ENCODE measurements around the gene HBA2. TPM values are rescaled to one million over a fixed set of nuclear protein-coding genes. Genes with fewer than 3 reads are reported as not detected.
"Not testable (repeated sequence)": the region's sequence is repeated elsewhere in the genome, so short reads cannot be mapped to it uniquely, and the experiment has no call there.

The HBA2 gene
- total RNA-seq (2014; rRNA removed; shearing (Covaris generic)) = not detected in 2 replicates

DNA sequence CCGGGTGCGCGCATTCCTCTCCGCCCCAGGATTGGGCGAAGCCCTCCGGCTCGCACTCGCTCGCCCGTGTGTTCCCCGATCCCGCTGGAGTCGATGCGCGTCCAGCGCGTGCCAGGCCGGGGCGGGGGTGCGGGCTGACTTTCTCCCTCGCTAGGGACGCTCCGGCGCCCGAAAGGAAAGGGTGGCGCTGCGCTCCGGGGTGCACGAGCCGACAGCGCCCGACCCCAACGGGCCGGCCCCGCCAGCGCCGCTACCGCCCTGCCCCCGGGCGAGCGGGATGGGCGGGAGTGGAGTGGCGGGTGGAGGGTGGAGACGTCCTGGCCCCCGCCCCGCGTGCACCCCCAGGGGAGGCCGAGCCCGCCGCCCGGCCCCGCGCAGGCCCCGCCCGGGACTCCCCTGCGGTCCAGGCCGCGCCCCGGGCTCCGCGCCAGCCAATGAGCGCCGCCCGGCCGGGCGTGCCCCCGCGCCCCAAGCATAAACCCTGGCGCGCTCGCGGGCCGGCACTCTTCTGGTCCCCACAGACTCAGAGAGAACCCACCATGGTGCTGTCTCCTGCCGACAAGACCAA, at the start of gene HBA2:
Gene HBA2, plus strand, starts transcription at position 503 of the 568 bp plus-strand sequence. Its CDS starts 37 bp downstream, at position 540.
- in situ Hi-C loops (cut with HindIII; ENCODE audit: low sequenced_read_pairs); DNase-seq (ENCODE audit: low spot score): not testable (repeated sequence)

DNA sequence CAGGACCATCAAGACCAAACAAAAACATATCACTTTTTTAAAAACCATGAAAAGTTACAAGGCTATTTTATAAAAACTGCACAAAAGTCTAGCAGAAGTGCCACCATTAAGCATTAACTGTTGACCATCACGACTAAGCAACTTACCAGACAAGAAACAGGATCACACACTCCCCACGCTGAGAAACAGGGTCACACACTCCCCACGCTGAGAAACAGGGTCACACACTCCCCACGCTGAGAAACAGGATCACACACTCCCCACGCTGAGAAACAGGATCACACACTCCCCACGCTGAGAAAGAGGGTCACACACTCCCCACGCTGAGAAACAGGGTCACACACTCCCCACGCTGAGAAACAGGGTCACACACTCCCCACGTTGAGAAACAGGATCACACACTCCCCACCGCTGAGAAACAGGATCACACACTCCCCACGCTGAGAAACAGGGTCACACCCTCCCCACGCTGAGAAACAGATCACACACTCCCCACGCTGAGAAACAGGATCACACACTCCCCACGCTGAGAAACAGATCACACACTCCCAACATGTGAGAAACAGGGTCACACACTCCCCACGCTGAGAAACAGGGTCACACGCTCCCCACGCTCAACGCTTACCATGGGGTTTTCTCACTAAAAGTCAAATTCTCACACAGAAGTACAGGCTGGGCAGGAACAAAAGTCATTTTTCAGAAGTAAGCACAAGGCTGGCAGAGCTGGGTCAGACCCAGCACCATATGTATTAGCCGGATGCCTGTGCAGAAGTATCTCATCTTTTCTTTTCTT, 48.9 kb upstream of the HBA2 start:
- in situ Hi-C loops (cut with HindIII; ENCODE audit: low sequenced_read_pairs); DNase-seq (ENCODE audit: low spot score): not testable (repeated sequence)

DNA sequence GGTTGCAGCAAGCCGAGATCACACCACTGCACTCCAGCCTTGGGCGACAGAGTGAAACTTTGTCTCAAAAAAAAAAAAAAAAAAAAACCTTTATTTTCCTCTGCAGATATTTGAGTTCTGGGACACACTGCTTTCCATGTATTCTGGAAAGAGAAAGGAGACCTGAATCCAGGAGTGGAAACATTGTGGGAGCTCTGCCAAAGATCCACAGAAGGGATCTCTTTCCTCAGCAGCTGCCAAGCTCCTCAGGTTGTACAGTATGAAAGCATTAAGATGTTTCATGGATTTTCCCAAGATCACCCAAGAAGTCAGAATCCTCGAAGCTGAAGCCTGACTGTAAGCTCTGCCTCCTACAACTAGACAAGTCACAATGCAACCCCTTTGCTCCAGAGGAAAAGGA, 47.7 kb upstream of the HBA2 start:
- in situ Hi-C loops (cut with HindIII; ENCODE audit: low sequenced_read_pairs) = no loop called here
- no peak for DNase-seq (ENCODE audit: low spot score)

DNA sequence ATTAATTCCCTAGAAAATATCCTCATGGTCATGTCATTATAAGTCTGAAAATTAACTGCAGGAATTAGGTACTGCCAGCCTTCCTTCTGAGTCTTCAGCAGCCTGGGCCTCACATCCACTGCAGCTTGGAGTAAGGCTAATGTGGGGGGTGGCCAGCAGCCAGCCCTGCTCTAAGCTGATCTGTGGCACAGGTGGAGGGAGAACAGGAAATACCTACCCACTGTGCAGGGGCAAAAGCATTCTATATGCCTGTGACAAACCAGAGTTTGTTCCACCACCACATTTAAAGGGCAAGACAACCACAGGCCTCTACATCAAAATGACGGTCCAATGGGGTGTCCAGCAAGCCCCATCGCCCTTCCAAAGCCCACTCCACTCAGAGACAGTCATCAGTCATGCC, 43.6 kb upstream of the HBA2 start:
- in situ Hi-C loops (cut with HindIII; ENCODE audit: low sequenced_read_pairs) = no loop called here
- DNase-seq (ENCODE audit: low spot score) = no peak

DNA sequence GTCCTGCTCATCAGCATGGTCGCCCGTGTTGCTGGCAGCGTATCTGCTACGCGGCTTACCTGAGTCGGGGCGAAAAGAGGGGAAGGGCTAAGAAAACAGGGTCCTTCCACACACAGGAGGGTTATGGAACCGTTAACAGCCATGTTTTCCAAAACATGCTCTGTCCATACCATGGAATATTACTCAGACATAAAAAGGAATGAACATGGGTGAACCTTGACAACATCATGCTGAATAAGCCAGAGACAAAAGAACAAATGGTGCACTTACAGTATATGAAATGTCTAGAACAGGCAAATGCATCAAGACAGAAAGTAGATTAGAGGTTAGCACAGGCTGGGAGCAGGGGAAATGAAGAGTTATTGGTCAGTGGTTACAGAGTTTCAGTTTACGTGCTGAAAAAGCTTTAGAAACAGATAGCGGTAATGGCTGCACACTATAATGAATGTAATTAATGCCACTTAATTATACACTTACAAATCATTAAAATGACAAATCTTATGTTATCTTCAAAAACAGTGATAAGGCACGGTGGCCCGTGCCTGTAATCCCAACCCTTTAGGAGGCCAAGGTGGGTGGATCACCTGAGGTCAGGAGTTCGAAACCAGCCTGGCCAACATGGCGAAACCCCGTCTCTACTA, 42.0 kb upstream of the HBA2 start:
- in situ Hi-C loops (cut with HindIII; ENCODE audit: low sequenced_read_pairs) = no loop called here
- DNase-seq (ENCODE audit: low spot score) = no peak

DNA sequence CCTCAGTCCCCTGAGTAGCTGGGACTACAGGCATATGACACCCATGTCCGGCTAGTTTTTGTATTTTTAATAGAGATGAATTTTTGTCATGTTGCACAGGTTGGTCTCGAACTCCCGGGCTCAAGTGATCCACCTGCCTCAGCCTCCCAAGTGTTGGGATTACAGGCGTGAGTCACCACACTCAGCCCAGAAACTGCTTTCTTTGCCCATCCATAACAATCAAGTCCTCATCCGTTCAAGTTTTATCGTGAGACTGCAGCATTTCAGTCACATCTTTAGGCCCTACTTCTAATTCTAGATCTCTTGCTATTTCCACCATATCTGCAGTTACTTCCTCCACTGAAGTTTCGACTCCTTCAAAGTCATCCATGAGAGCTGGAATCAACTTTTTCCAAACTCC, 40.6 kb upstream of the HBA2 start:
- in situ Hi-C loops (cut with HindIII; ENCODE audit: low sequenced_read_pairs) = no loop called here
- DNase-seq (ENCODE audit: low spot score) = no peak

DNA sequence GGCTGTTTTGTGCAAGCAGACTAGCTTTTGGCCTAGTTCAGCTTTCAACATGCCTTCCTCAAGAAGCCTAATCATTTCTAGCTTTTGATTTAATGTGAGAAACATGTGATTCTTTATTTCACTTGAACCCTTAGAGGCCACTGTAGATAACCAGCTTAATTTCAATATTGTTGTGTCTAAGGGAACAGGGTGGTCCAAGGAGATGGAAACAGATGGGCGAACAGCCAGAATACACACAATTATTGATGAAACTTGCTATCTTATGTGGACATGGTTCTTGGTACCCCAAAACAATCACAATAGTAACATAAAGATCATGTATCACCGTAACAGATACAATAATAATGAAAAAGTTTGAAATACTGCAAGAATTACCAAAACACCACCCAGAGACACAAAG, 39.0 kb upstream of the HBA2 start:
- in situ Hi-C loops (cut with HindIII; ENCODE audit: low sequenced_read_pairs) = no loop called here
- DNase-seq (ENCODE audit: low spot score) = no peak

DNA sequence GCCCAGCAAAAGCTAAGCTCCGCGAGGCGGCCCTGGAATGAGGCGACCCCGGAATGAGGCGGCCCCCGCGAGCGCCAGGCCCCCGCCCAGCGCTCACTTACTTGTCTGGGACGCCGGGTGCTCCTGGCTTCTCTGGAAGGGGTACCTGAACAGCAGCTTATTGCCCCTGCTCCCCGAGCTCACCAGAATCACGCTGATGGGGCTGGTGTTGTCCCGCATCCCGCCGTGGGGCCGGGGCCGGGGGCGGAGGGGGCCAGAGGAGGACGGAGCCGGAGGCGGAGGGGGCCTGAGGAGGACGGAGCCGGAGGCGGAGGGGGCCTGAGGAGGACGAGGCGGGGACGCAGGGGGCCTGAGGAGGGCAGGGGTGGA, 34.6 kb upstream of the HBA2 start:
- DNase-seq (ENCODE audit: low spot score) = no peak
- in situ Hi-C loops (cut with HindIII; ENCODE audit: low sequenced_read_pairs) = no loop called here

DNA sequence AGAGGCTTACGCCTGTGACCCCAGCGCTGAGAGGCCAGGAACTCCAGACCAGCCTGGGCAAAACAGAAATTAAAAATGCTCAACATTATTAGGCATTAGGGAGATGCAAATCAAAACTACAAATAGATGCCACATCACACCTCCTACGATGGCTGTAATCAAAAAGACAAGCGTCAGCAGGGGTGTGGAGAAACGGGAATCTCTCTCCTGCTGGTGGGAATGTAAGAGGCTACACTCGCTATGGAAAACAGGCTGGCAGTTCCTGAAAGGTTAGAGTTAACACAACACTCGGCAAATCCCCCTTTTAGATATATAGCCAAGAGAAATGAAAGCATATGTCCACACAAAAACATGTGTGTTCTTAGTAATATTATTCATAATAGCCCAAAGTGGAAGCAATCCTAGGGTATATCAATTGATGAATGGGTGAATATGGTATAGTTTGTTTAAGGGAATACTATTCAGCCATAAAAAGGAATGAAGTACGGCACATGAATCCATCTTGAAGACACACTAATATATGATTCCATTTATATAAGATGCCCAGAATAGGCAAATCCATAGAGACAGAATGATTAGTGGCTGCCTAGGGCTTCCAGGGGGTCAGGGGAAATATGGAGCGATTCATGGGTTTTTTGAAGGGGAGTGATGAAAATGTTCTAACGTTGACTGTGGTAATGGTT, 32.4 kb upstream of the HBA2 start:
- no peak for DNase-seq (ENCODE audit: low spot score)
- in situ Hi-C loops (cut with HindIII; ENCODE audit: low sequenced_read_pairs) = no loop called here

DNA sequence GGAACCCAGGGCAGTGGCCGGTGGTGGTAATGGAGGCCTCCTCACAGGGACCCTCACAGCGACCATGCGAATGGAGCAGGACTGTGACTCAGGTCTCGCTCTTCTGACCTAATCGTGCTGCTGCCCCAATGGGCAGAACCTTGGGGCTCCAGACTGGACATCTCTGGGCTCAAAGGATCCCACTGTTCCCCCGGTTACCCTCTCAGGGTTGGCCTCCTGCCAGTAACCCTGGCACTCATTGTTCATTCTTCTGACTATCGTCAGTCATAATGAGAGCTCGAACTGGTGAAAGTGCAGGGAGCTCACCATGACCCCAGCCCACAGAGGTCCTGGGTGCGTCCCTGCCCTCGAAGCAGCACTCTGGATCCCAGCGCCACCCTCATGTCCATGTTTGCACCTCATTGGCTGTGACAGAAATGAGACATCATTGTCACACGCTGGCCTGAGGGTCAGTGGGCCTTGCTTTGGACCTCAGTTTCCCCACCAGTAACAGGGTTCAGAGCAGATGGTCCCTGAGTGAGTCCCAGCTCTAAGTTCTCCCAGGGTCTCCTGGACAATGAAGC, 30.2 kb upstream of the HBA2 start:
- in situ Hi-C loops (cut with HindIII; ENCODE audit: low sequenced_read_pairs) = no loop called here

DNA sequence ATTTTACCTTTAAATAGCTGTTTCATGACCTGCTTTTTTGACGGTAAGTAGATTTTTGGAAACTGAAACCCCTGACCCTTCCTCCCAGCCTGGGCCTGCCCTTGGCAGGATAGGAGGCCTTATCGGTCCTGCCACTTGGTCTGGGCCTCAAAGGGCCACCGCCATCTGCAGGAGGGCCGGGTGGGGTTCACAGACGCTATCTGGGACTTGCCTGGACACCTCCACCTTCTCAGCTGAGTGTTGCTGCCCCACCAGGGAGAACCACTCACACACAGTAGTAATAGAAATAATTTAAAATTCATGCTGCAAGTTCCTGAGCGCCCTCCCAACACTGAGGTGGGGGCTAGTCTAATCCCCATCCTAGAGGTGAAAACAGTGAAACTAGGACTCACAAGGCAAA, 29.6 kb upstream of the HBA2 start:
- in situ Hi-C loops (cut with HindIII; ENCODE audit: low sequenced_read_pairs) = no loop called here
- DNase-seq (ENCODE audit: low spot score) = no peak

More for the DNA sequence above, 30.2 kb upstream of the HBA2 start:
- DNase-seq (ENCODE audit: low spot score) = no peak

DNA sequence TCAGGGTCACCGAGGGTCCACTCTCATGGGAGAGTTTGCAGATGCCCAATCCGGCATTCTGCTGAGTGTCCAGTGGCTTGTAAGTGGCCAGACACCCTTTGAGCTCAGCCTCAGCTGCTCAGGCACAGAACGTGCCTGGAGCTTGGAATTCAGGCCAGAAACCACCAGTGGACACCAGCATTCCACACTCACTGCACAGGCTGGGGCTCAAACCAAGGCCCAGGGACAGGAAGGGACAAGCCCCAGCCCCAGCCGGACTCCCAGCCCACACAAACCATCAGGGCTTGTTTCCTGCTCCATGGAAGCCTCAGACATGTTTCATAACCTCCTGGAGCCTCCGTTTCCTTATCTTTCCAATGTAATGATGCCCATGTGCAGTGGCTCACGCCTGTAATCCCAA, 29.2 kb upstream of the HBA2 start:
- DNase-seq (ENCODE audit: low spot score) = no peak
- in situ Hi-C loops (cut with HindIII; ENCODE audit: low sequenced_read_pairs) = no loop called here

DNA sequence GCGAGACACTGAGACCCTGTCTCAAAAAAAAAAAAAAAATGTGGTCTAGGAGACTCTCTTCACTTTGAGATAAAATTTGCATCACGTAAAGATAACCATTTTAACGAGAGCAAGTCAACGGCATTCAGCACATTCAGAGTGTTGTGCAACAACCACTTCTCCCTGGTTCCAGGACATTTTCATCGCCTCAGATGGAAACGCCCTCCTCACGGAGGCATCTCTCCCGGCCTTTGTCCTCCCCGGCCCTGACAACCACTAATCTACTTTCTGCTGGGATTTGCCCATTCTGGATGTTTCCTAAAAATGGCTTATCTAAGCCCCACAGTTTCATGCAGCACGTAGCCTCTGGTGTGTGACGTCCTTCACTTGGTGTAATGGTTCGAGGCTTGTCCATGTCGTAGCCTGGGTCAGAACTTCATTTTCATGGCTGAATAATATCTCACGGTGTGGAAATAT, 27.9 kb upstream of the HBA2 start:
- in situ Hi-C loops (cut with HindIII; ENCODE audit: low sequenced_read_pairs) = no loop called here
- no peak for DNase-seq (ENCODE audit: low spot score)

DNA sequence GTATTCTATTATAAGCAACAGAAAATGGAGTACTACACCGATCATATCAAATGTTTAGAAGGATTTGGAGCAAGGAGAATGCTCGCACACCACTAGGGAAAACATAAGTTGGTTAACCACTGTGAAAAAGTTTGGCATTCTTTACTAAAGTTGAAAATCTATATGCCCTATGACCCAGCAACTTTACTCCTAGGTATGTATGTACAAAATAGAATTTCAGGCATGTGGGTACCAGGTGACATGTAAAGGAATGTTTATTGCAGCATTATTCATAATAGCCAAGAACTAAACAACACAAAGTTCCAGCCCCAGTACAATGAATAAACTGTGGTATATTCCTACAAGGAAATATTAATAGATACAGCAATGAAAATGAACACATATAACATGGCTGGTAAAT, 26.0 kb upstream of the HBA2 start:
- in situ Hi-C loops (cut with HindIII; ENCODE audit: low sequenced_read_pairs) = no loop called here
- DNase-seq (ENCODE audit: low spot score) = no peak

DNA sequence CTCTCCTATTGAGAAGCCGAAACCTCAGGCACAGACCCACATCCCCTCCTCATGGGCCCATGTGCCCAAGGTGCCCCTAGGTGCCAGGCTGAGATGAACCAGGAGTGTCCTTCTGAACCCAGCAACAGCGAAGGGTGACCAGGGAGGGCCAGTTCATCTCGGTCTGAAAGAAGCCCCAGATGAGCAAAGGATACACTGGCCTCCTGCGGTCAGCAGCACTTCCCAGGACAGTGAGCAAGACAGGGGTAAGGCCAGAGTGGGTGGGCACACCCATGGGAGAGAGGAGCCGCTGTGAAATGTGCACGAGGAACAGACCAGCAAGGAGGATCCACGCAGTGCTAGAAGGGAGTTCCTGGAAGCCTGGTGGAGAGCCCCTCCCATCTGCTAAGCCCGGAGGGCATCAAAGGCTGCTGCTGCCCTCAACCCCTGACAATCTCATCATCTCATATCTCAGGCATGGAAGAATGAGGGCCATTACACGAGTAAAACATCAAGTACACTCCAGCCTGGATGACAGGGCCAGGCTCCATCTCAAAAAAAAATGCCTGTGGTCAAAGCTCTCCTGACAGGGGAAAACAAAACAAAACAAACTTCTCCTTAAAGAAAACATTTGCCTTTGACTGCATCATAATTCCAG, 23.5 kb upstream of the HBA2 start:
- no peak for DNase-seq (ENCODE audit: low spot score)

DNA sequence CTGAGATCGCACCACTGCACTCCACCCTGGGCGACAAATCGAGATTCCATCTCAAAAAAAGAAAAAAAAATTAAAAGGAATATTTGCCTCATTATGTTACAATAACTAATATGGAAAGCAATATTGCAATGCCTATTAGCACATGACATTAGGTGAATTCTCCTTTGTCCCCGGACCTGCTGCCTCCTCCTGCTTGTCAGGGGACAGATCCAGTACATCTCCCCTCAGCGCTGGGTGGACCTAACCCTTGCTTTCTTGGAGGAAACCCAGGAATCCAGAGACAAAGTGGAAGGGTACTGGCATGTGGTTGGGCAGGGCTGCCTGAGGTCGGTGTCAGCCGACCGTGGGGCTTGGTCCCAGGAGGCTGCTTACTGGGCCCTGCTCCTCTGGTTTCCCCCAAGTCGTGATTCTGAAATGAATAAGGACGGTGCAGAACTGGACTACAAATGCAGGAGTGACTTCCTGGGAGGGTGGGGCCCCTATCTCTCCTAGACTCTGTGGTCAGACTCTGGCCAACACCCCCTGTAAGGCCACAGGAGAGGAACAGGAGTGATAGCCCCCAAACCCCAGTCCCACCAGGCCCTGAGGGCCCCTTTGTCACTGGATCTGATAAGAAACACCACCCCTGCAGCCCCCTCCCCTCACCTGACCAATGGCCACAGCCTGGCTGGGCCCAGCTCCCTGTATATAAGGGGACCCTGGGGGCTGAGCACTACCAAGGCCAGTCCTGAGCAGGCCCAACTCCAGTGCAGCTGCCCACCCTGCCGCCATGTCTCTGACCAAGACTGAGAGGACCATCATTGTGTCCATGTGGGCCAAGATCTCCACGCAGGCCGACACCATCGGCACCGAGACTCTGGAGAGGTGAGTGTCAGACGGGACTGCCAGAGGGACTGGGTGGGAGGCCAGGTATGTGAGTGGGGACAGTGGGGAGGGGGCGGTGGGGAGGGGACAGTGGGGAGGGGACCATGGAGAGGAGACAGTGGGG, 20.2 kb upstream of the HBA2 start, which contains the start of gene HBZ:
Gene HBZ, plus strand, starts transcription at position 504 of the 988 bp plus-strand sequence. Its CDS starts 266 bp downstream, at position 770.
- in situ Hi-C loops (cut with HindIII; ENCODE audit: low sequenced_read_pairs) = no loop called here
- DNase-seq (ENCODE audit: low spot score) = no peak

More for the DNA sequence above, 23.5 kb upstream of the HBA2 start:
- in situ Hi-C loops (cut with HindIII; ENCODE audit: low sequenced_read_pairs) = no loop called here

DNA sequence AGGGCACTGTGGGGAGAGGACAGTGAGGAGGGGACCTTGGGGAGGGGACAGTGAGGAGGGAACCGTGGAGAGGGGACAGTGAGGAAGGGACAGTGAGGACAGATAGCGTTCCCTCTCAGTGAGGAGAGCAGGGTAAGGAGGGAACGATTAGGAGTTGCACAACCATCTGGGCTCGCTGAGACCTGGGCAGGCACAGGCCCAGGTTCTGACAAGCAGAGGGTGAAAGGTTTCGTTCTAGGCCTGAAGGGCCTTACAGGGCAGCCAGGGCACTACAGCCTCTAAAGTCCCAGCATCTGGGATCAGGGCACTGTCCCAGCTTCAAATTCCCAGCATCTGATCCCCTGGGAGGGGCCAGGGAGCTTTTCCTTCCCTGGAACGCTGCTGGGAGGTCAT, 19.6 kb upstream of the HBA2 start:
- in situ Hi-C loops (cut with HindIII; ENCODE audit: low sequenced_read_pairs) = not testable (repeated sequence)

More for the DNA sequence above, 19.6 kb upstream of the HBA2 start:
- not testable (repeated sequence) for DNase-seq (ENCODE audit: low spot score)

All from G401 (cell line).